H54 (cell line): ENCODE measurements around the gene RABEPK.
"Not testable (repeated sequence)": the region's sequence is repeated elsewhere in the genome, so short reads cannot be mapped to it uniquely, and the experiment has no call there.

ENCODE experiments used
- DNase-seq: peaks from one replicate; pipeline ENCODE4 v3.0.0; 2011; ENCODE audit warnings: low spot score, mixed read lengths; ENCODE audit not compliant: insufficient read length
- FAIRE-seq: peaks from 3 replicates; lab custom pipeline; 2011; peaks lifted over from hg19 to GRCh38; lab: Jason Lieb, UNC
- POLR2A ChIP-seq: IDR thresholded peaks from 2 replicates; pipeline ENCODE4 v1.6.1; 2011; ENCODE audit warnings: low read depth, mild to moderate bottlenecking, low read length

Gene RABEPK

GRCh38 chr9:125200216-125201047 is at the start of gene RABEPK:
Gene RABEPK (plus strand): TSS chr9:125200542. CDS start chr9:125203014, 2,472 bp downstream.
- TF ChIP-seq POLR2A = peak; percentile 66; the same call in 1 of the 2 replicates
- FAIRE-seq (peak; percentile 80), DNase-seq (peak; percentile 99)

- no peak for DNase-seq
- FAIRE-seq = no peak
- no peak for TF ChIP-seq POLR2A
These were observed 48.6 kb upstream of the RABEPK start for GRCh38 chr9:125151730-125152129.

GRCh38 chr9:125153712-125154367 is 46.5 kb upstream of the RABEPK start:
- DNase-seq (no peak), FAIRE-seq (no peak)
- no peak for TF ChIP-seq POLR2A

GRCh38 chr9:125156551-125156950 is 43.8 kb upstream of the RABEPK start:
- FAIRE-seq (no peak), DNase-seq (no peak)
- no peak for TF ChIP-seq POLR2A

GRCh38 chr9:125160750-125161149 is 39.6 kb upstream of the RABEPK start:
- TF ChIP-seq POLR2A = no peak
- FAIRE-seq (peak; percentile 45), DNase-seq (no peak)

- TF ChIP-seq POLR2A = no peak
- DNase-seq (no peak), FAIRE-seq (peak; percentile 50)
These were observed 38.9 kb upstream of the RABEPK start for GRCh38 chr9:125161284-125161918.

GRCh38 chr9:125162891-125163290 is 37.5 kb upstream of the RABEPK start:
- FAIRE-seq = peak; percentile 27
- not testable (repeated sequence) for DNase-seq

- TF ChIP-seq POLR2A = no peak
- no peak for FAIRE-seq
- no peak for DNase-seq
These were observed 33.6 kb upstream of the RABEPK start for GRCh38 chr9:125166762-125167161.

GRCh38 chr9:125169895-125170294 is 30.4 kb upstream of the RABEPK start:
- no peak for TF ChIP-seq POLR2A
- no peak for DNase-seq
- FAIRE-seq = no peak

- peak; percentile 71 for FAIRE-seq
- no peak for TF ChIP-seq POLR2A
- no peak for DNase-seq
These were observed 28.1 kb upstream of the RABEPK start for GRCh38 chr9:125172031-125172755.

- no peak for FAIRE-seq
- DNase-seq = no peak
These were observed 23.7 kb upstream of the RABEPK start for GRCh38 chr9:125176636-125177035.

GRCh38 chr9:125177888-125178287 is 22.5 kb upstream of the RABEPK start:
- FAIRE-seq = no peak
- DNase-seq = no peak
- no peak for TF ChIP-seq POLR2A

More at GRCh38 chr9:125176636-125177035, 23.7 kb upstream of the RABEPK start:
- no peak for TF ChIP-seq POLR2A

- DNase-seq, FAIRE-seq: not testable (repeated sequence)
These were observed 20.6 kb upstream of the RABEPK start for GRCh38 chr9:125179776-125180175.
